Measurements from ENCODE around the gene TMEM59.
"Not testable (repeated sequence)": the region's sequence is repeated elsewhere in the genome, so short reads cannot be mapped to it uniquely, and the experiment has no call there.

Gene TMEM59

GRCh38 chr1:54052431-54052933, 522 bp downstream of the TMEM59 start:
- peak; percentile 69 for DNase-seq

- no peak for DNase-seq
Measured at GRCh38 chr1:54051933-54052430, 1.0 kb downstream of the TMEM59 start.

GRCh38 chr1:54050435-54050834, 2.6 kb downstream of the TMEM59 start:
- not testable (repeated sequence) for DNase-seq

- no peak for DNase-seq
Measured at GRCh38 chr1:54047384-54048305, 5.4 kb downstream of the TMEM59 start.

GRCh38 chr1:54046671-54047383, 6.2 kb downstream of the TMEM59 start:
- DNase-seq, result no peak

GRCh38 chr1:54045496-54045895, 7.5 kb downstream of the TMEM59 start:
- DNase-seq, result no peak

GRCh38 chr1:54041806-54042205, 11.2 kb downstream of the TMEM59 start:
- no peak for DNase-seq

- DNase-seq, result no peak
Measured at GRCh38 chr1:54037476-54037875, 15.5 kb downstream of the TMEM59 start.

GRCh38 chr1:54028306-54029251, 24.4 kb downstream of the TMEM59 start:
- no peak for DNase-seq

GRCh38 chr1:54027848-54028247, 25.2 kb downstream of the TMEM59 start:
- no peak for DNase-seq

GRCh38 chr1:54024811-54025210, 28.2 kb downstream of the TMEM59 start:
- DNase-seq, result not testable (repeated sequence)

GRCh38 chr1:54024358-54024757, 28.6 kb downstream of the TMEM59 start:
- no peak for DNase-seq

GRCh38 chr1:54019562-54020176, 33.3 kb downstream of the TMEM59 start:
- DNase-seq, result not testable (repeated sequence)

GRCh38 chr1:54018635-54019034, 34.4 kb downstream of the TMEM59 start:
- no peak for DNase-seq

GRCh38 chr1:54017979-54018378, 35.0 kb downstream of the TMEM59 start, which contains the start of gene LDLRAD1:
LDLRAD1 (minus strand) TSS chr1:54018186; CDS start chr1:54018112, 74 bp downstream.
- no peak for DNase-seq

GRCh38 chr1:54016343-54017282, 36.4 kb downstream of the TMEM59 start:
- DNase-seq, result no peak

GRCh38 chr1:54014009-54014629, 38.9 kb downstream of the TMEM59 start:
- DNase-seq, result no peak

GRCh38 chr1:54013393-54014008, 39.5 kb downstream of the TMEM59 start:
- no peak for DNase-seq

GRCh38 chr1:54012863-54013262, 40.1 kb downstream of the TMEM59 start:
- no peak for DNase-seq

- DNase-seq, result no peak
Measured at GRCh38 chr1:54012008-54012325, 41.0 kb downstream of the TMEM59 start.
